Measurements from ENCODE around the gene PNLIPRP2. TPM values are rescaled to one million over a fixed set of nuclear protein-coding genes. Genes with fewer than 3 reads are reported as not detected.

PNLIPRP2 gene
- total RNA-seq, 2 donors from 2014 or later = not detected

DNA sequence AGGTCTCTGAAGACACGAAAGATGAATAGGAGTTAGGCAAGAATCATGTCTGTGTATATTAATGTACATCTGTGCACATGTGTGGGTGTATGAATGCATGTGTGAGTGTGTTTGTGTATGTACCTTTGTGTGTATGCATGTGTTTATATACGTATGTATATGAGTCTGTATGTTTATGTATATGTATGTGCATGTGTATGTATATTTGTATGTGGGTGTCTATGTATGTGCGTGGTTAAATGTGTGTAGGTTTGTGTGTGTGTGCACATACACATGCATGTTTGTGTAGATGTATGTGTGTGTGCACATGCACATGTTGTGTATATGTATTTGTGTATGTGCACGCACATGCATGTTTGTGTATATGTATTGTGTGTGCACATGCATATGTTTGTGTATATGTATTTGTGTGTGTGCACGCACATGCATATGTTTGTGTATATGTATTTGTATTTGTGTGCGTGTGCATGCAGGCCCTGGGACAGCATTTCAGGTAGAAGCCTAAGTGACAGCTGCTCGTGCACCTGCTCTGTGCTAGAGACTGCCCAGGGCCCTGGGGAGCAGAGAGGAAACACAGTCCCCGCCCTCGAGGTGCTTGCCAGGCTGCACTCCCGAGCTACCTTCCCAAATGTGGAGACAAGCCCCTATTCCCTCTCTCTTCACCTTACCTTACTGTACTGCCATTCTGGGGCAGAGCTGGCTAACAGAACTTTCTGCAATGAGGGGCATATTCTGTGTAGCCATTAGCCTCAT lies 17.9 kb upstream of the PNLIPRP2 start:
- DNase-seq (ENCODE audit: low spot score) (no peak), ATAC-seq (peak in 1 of 2 donors; percentile 48)
- H3K9me3 Mint-ChIP-seq = no peaks in the 10 kb centered on the region
- H3K27me3 Mint-ChIP-seq = peaks cover 0 to 4% of the 10 kb centered on the region in 2 donors
- no peaks in the 10 kb centered on the region for H3K4me1 Mint-ChIP-seq (ENCODE audit: low read depth in 2 of 2)
- H3K27ac Mint-ChIP-seq = no peak overlapping the region
- H3K36me3 Mint-ChIP-seq = no peaks in the 10 kb centered on the region
- no peak overlapping the region for H3K4me3 Mint-ChIP-seq

DNA sequence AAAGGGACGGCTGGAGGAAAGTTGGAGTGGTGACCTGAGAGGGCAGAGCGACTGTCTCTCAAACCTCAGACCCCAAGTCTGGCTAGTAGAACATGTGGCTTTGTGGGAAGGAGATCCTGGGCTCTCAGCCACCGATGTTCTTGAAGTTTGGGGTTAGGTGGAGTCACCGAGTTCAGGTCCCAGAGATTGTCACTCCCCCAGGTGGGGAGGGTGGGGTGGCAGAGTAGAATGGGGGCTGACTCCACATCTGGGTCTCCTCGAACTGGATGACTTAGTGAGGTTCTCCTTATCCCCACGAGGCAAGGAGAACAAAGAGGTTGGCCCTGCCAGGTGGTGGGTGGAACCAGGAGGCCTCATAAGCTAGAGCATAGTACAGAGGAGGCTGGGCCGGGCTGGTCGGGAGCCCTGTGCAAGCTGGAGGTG lies 14.7 kb upstream of the PNLIPRP2 start:
- Mint-ChIP-seq H3K36me3 (no peaks in the 10 kb centered on the region), H3K27ac (no peak overlapping the region), H3K27me3 (peaks cover 12 to 19% of the 10 kb centered on the region in 2 donors), H3K9me3 (no peaks in the 10 kb centered on the region), H3K4me3 (no peak overlapping the region), H3K4me1 (ENCODE audit: low read depth in 2 of 2) (no peaks in the 10 kb centered on the region)
- DNase-seq (ENCODE audit: low spot score) (no peak), ATAC-seq (no peak)

DNA sequence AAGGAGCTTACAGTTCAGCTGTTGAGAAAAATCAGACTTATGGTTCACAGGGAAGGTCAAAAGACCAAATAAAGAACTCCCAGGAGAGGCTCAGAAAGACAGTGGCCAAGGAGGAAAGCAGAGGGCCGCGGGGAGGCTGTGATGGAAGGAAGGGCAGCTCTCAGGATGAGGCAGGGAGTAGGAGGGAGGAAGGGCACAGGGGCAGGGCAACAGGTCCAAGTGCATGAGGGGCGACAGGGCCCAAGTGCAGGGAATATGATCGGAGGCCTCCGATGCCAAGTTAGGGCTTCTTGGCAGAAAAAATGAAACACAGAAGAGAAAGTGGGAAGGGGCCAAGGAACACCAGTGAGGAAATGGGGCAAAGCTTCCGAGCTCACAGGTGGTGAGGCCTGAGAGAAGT lies 13.4 kb upstream of the PNLIPRP2 start:
- Mint-ChIP-seq H3K27me3 (peaks cover 12 to 19% of the 10 kb centered on the region in 2 donors), H3K36me3 (no peaks in the 10 kb centered on the region), H3K4me1 (ENCODE audit: low read depth in 2 of 2) (no peaks in the 10 kb centered on the region), H3K4me3 (no peak overlapping the region), H3K27ac (no peak overlapping the region), H3K9me3 (no peaks in the 10 kb centered on the region)
- no peak for DNase-seq (ENCODE audit: low spot score)
- ATAC-seq = no peak

DNA sequence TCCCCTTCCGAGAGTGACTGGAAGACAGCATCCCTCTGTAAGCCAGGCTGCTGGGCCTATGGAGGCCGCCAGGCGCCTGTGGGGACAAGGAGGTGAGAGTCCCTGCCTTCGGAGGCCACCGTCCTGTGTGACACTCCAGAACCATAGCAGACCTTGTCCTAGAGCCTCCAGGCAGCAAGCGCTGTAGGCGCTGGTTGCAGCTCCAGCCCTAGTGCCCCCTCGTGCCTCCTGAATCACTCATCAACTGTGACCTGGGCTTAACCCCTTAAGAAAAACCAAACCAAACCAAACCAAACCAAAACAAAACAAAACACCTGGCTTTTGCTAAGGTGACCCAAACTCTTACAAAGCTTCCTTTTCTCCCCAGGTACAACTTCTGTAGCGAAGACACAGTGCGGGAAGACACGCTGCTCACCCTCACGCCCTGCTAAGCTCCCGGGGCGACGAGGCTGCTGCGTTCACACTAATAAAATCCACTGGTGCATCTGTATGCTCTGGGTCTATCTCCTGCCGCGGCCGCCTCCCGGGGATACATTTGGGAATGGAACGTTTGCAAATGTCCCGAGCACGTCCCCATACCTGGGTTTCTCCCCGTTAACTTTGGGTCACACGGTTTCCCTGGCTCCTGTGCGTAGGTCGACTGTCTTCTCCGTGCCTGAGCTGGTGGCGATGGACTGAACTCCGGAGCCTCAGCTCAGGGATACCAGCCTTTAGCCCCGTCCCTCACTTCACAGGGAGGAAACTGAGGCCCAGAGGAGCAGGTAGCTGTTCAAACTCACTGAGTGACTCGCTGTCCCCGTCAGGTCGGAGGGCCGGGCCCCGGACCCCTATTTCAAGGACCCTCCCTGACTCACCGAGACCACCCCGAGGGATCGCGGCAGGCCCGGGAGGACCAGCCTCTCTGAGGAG lies 11.8 kb upstream of the PNLIPRP2 start:
- Mint-ChIP-seq H3K4me3 (no peak overlapping the region), H3K36me3 (no peaks in the 10 kb centered on the region), H3K27me3 (peaks cover 12 to 19% of the 10 kb centered on the region in 2 donors), H3K4me1 (ENCODE audit: low read depth in 2 of 2) (no peaks in the 10 kb centered on the region), H3K9me3 (no peaks in the 10 kb centered on the region), H3K27ac (no peak overlapping the region)
- DNase-seq (ENCODE audit: low spot score) (no peak), ATAC-seq (no peak)

DNA sequence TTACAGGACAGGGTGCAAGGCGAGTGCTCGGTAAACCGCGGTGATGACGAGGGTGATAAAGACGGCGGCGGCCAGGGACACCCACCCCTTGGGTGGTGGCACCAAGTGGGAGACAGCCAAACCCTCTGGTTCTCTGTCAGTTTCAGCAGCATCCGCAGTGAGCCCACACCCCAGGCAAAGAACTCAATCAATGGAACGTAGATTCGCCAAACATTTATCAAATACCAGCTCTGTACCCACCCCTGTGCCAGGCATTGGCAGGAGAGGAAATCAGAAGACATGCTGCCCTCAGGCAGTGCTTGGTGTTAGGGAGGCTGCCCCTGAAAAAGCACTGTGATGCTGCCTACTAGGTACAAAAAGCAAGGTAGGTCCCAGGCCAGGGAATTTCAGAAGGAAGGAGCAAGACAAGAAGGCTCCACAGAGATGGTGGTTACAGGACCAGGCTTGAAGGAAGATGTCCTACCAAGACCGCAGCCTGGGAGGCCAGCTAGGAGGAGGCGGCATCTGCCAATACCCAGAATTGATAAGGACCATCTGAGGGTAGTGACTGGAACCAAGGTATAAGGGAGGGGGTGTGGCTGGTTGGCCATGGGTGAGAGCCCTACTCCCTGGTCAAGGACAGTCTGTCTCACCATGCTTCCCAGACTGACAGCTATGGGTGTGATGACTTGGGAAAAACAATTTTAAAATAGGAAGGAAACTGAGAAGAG lies 10.2 kb upstream of the PNLIPRP2 start:
- no peaks in the 10 kb centered on the region for H3K36me3 Mint-ChIP-seq
- no peaks in the 10 kb centered on the region for H3K9me3 Mint-ChIP-seq
- no peak for DNase-seq (ENCODE audit: low spot score)
- H3K4me1 Mint-ChIP-seq (ENCODE audit: low read depth in 2 of 2) = no peaks in the 10 kb centered on the region
- no peak overlapping the region for H3K27ac Mint-ChIP-seq
- no peak overlapping the region for H3K4me3 Mint-ChIP-seq
- no peak for ATAC-seq
- peaks cover 12 to 19% of the 10 kb centered on the region in 2 donors for H3K27me3 Mint-ChIP-seq

DNA sequence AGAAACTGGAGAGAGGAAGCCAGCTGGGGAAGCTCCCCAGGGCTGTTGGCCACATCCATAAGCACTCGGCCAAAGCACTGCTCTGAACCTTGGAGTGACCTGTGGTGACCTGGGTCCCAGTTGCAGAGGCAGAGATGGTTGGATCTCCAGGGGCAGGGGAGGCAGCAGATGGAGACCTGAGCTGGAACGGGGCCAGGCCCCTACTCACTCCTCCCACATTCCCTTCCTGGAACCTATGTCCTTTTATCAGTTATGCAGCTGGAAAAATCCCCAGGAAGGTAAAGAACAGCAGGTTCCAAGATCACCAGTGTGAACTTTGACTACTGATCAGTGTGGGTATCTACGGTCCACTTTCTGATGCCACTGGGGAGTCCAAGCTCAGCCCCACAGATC lies 9.6 kb upstream of the PNLIPRP2 start:
- H3K36me3 Mint-ChIP-seq = no peaks in the 10 kb centered on the region
- DNase-seq (ENCODE audit: low spot score) (no peak), ATAC-seq (peak in 1 of 2 donors; percentile 25)
- H3K9me3 Mint-ChIP-seq = no peaks in the 10 kb centered on the region
- H3K27ac Mint-ChIP-seq = no peak overlapping the region
- no peaks in the 10 kb centered on the region for H3K4me1 Mint-ChIP-seq (ENCODE audit: low read depth in 2 of 2)
- H3K27me3 Mint-ChIP-seq = peaks cover 12 to 19% of the 10 kb centered on the region in 2 donors
- H3K4me3 Mint-ChIP-seq = no peak overlapping the region

DNA sequence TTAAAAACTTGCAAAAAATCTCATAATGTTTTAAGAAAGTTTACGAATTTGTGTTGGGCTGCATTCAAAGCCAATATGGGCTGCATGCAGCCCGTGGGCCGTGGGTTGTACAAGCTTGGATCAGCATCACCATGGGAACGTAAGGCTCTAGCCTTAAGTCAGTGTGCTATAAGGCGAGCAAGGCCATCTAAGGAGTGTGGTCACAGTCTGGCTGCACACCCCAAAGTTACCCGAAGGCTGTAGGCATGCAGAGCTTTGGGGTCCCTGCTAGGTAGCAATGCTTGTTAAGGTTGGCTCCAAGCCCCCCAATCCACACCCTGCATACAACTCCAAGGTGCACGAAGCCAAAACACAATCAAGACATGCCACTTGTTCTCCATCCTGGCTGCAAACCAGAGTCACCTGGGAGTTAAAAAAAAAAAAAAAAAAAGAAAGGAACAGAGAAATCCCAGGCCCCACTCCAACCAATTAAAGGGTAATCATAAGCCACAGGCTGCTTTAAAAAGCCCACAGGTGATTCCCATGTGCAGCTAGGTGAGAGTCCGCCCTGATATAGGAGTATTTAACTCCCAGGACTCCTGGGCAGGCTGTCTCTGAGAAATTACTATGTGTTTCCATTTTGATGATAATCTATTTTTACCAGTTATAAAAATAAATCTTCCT lies 8.5 kb upstream of the PNLIPRP2 start:
- H3K27ac Mint-ChIP-seq = no peak overlapping the region
- H3K27me3 Mint-ChIP-seq = peaks cover 12 to 16% of the 10 kb centered on the region in 2 donors
- H3K36me3 Mint-ChIP-seq = no peaks in the 10 kb centered on the region
- ATAC-seq (no peak), DNase-seq (ENCODE audit: low spot score) (no peak)
- H3K4me1 Mint-ChIP-seq (ENCODE audit: low read depth in 2 of 2) = no peaks in the 10 kb centered on the region
- no peaks in the 10 kb centered on the region for H3K9me3 Mint-ChIP-seq
- H3K4me3 Mint-ChIP-seq = no peak overlapping the region

DNA sequence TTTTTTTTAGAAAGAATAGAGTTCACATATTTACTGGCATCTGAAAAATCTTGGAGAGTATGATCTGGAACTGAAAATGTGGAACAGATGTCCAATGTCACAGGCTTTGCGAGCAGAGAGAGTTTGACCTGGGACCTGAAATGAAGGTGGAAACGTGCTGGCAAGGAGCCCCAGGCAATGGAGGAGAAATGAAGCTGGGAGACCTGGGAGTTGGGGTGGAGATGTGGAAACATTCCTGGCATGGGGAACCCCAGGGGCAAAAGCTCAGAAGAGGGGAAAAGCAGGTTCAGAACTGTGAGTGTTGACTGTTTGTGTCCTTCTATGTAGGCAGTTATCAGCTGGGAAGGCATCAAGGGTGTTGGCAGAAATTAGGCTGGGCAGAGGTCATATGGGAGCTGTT lies 7.3 kb upstream of the PNLIPRP2 start:
- no peak for DNase-seq (ENCODE audit: low spot score)
- no peaks in the 10 kb centered on the region for H3K36me3 Mint-ChIP-seq
- H3K27ac Mint-ChIP-seq = no peak overlapping the region
- no peak for ATAC-seq
- H3K4me1 Mint-ChIP-seq (ENCODE audit: low read depth in 2 of 2) = no peaks in the 10 kb centered on the region
- no peaks in the 10 kb centered on the region for H3K9me3 Mint-ChIP-seq
- no peak overlapping the region for H3K4me3 Mint-ChIP-seq
- H3K27me3 Mint-ChIP-seq = peaks cover 14 to 18% of the 10 kb centered on the region in 2 donors

DNA sequence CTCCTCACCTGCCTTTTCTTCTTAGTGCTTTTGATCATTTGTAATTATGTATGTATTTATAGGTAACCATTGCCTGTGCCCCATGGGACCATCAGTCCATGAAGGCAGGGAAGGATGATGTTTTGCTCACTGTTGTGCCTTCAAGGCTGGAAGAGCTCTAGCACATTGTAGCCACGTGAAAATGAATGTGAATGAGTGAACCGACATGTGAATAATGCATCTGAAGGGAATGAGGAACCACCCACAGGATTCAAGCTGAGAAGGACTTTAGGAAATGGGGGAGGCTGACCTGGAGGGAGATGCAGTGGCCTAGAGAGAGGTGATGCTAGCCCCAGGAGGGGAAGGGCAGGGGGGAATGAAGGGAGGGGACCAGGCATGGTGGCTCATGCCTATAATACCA lies 6.0 kb upstream of the PNLIPRP2 start:
- H3K36me3 Mint-ChIP-seq = no peaks in the 10 kb centered on the region
- H3K27ac Mint-ChIP-seq = no peak overlapping the region
- no peak overlapping the region for H3K4me3 Mint-ChIP-seq
- peaks cover 9 to 18% of the 10 kb centered on the region in 2 donors for H3K27me3 Mint-ChIP-seq
- DNase-seq (ENCODE audit: low spot score) = no peak
- no peaks in the 10 kb centered on the region for H3K4me1 Mint-ChIP-seq (ENCODE audit: low read depth in 2 of 2)
- no peaks in the 10 kb centered on the region for H3K9me3 Mint-ChIP-seq
- ATAC-seq = no peak

DNA sequence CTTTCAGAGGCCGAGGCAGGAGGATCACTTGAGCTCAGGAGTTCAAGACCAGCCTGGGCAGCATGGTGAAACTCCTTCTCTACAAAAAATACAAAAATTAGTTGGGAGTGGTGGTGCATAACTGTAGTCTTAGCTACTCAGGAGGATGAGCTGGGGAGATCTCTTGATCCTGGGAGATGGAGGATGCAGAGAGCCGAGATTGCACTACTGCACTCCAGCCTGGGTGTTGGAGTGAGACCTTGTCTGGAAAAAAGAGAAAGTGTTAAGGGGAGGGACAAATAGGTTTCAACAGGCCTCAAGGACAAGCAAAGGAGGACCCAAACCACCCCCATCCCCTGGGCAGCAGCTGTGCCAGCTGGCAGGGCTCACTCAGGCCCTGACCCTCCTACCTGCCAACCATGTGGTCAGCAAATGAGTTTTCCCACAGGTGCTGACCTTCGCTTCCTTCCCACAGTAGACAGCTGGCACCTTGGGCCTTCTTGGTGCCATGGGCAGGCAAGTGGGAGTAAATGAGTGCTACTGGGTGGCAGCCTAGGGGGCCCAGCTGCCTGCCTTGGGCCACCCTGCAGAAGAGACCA lies 5.5 kb upstream of the PNLIPRP2 start:
- H3K36me3 Mint-ChIP-seq = no peaks in the 10 kb centered on the region
- DNase-seq (ENCODE audit: low spot score) (no peak), ATAC-seq (no peak)
- no peaks in the 10 kb centered on the region for H3K4me1 Mint-ChIP-seq (ENCODE audit: low read depth in 2 of 2)
- H3K9me3 Mint-ChIP-seq = no peaks in the 10 kb centered on the region
- peaks cover 5 to 14% of the 10 kb centered on the region in 2 donors for H3K27me3 Mint-ChIP-seq
- H3K4me3 Mint-ChIP-seq = no peak overlapping the region
- no peak overlapping the region for H3K27ac Mint-ChIP-seq

DNA sequence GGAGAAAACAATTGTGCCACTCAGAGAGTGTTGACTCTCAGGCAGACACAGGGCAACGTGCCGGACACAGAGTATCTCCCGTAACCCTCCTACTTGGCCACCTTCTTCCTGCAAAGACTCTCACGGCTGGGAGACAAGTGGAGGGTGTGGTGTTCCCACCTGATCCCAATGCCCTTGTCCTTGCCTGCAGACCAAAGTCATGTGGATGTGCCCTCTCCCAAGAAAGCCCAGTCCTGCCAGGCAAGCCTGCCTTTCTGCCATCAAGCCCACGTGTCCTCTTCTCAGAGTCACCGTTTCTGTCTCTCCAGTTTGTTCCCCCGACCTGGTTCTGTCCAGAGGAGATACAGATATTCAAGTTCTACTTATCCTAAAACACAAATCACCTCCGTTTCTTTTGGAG lies 723 bp downstream of the PNLIPRP2 start:
- Mint-ChIP-seq H3K27ac (no peak overlapping the region), H3K4me1 (ENCODE audit: low read depth in 2 of 2) (no peaks in the 10 kb centered on the region), H3K36me3 (no peaks in the 10 kb centered on the region), H3K9me3 (no peaks in the 10 kb centered on the region), H3K27me3 (peaks cover 4 to 23% of the 10 kb centered on the region in 2 donors), H3K4me3 (no peak overlapping the region)
- ATAC-seq (peak in 1 of 2 donors; percentile 5), DNase-seq (ENCODE audit: low spot score) (no peak)

DNA sequence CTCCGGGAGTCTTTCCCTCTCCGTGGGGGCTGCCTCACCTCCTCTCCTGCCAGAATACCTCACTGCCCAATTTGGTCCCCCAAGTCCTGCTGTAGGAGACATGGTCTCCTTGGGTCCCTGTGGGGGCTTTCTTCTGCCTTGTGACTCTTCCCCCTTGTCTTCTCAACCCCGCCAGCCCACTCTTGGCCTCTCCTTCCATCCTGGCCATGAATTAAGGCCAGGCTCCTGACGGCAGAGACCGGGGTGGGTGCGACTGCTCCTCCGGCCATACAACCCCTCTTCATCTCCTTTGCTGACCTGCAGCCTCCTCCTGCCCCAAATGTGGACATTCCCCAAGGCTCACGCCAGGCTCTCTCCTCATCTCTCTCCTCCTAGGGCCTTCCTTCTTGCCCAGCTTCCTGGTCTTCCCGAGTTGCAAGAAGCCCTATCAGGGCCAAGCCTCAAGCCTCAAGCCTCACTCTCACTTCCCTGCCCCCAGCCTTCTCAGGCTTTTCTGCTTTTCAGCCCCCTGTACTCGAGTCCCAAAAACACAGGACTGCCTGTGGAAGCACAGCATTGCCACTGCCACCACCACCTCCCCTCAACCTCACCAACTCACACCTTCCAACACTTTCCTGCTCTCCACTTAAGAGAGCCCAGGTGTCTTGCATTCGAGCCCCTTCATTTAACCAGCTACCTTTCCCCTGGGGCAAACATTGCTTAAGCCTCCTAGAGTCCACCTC lies 1.3 kb downstream of the PNLIPRP2 start:
- Mint-ChIP-seq H3K4me3 (no peak overlapping the region), H3K27me3 (peaks cover 7 to 23% of the 10 kb centered on the region in 2 donors), H3K36me3 (no peaks in the 10 kb centered on the region), H3K9me3 (no peaks in the 10 kb centered on the region), H3K4me1 (ENCODE audit: low read depth in 2 of 2) (no peaks in the 10 kb centered on the region), H3K27ac (no peak overlapping the region)
- DNase-seq (ENCODE audit: low spot score) = no peak
- ATAC-seq = peak in 1 of 2 donors; percentile 26
